IMR-90 (cell line): Measurements from ENCODE around the gene POLR2J2. TPM values are rescaled to one million over a fixed set of nuclear protein-coding genes. Genes with fewer than 3 reads are reported as not detected.
"Not testable (repeated sequence)": the region's sequence is repeated elsewhere in the genome, so short reads cannot be mapped to it uniquely, and the experiment has no call there.

ENCODE experiments used
- ATAC-seq: fragments of 200-7000 bp; cut with Tn5 transposase; 2 replicates; pipeline ENCODE4 v1.9.1; 2020; ENCODE audit warnings: low read depth, mild to moderate bottlenecking, moderate library complexity
- BruUV-seq: library from RNA; stranded (reverse); fragments of 400-500 nt; replicated peaks from 2 replicates; lab custom pipeline; 2021; lab: Mats Ljungman, UMichigan
- CTCF ChIA-PET: fragments of 300-600 bp; formaldehyde crosslinking; extraction: SDS; loops from one replicate; lab custom pipeline; 2021; ENCODE audit warnings: antibody characterized with exemption; lab: Yijun Ruan, JAX
- POLR2A ChIA-PET: fragments of 300-600 bp; sonication (Branson Sonifier 250); formaldehyde crosslinking; loops from one replicate; lab custom pipeline; 2022; ENCODE audit warnings: antibody characterized with exemption; ENCODE audit not compliant: unreplicated experiment; lab: Charles Lee
- DNase-seq: peaks from one replicate; pipeline ENCODE4 v3.0.0; 2013
- H2AFZ ChIP-seq: replicated peaks from 2 replicates; pipeline ENCODE3; 2013; ENCODE audit warnings: low read length, mild to moderate bottlenecking; ENCODE audit not compliant: poor library complexity
- H2AK5ac ChIP-seq: 2 replicates; pipeline ENCODE4 v1.6.1; 2013; ENCODE audit warnings: low read depth, low read length, inconsistent platforms
- H2AK9ac ChIP-seq: replicated peaks from 2 replicates; pipeline ENCODE3; 2013; ENCODE audit warnings: mild to moderate bottlenecking, low read depth, low read length, moderate library complexity; ENCODE audit not compliant: poor library complexity
- H2BK120ac ChIP-seq: 2 replicates; pipeline ENCODE4 v1.6.1; 2013; ENCODE audit warnings: low read depth, low read length, inconsistent platforms
- H2BK15ac ChIP-seq: 3 replicates; pipeline ENCODE4 v1.6.1; 2013; ENCODE audit warnings: low read depth, low read length, inconsistent platforms
- H2BK20ac ChIP-seq: 2 replicates; pipeline ENCODE4 v1.6.1; 2013; ENCODE audit warnings: low read depth, mild to moderate bottlenecking, inconsistent platforms, low read length, moderate library complexity
- H2BK5ac ChIP-seq: 2 replicates; pipeline ENCODE4 v1.6.1; 2013; ENCODE audit warnings: mild to moderate bottlenecking, low read depth, low read length, inconsistent platforms; ENCODE audit not compliant: poor library complexity, severe bottlenecking
- H3K14ac ChIP-seq: replicated peaks from 2 replicates; pipeline ENCODE4 v1.6.1; 2013; ENCODE audit warnings: low read depth, low read length, inconsistent platforms
- H3K18ac ChIP-seq: 2 replicates; pipeline ENCODE4 v1.6.1; 2013; ENCODE audit warnings: low read depth, low read length, control low read depth
- H3K23ac ChIP-seq: 2 replicates; pipeline ENCODE4 v1.6.1; 2013; ENCODE audit warnings: low read depth, low read length, inconsistent platforms
- H3K27ac ChIP-seq: 2 replicates; pipeline ENCODE4 v1.5.1; 2013; ENCODE audit warnings: mild to moderate bottlenecking, control low read depth, low read length; ENCODE audit not compliant: insufficient read depth
- H3K27me3 ChIP-seq: 2 replicates; pipeline ENCODE4 v1.6.1; 2013; ENCODE audit warnings: low read length; ENCODE audit not compliant: control insufficient read depth, insufficient read depth
- H3K36me3 ChIP-seq: 2 replicates; pipeline ENCODE4 v1.6.1; 2013; ENCODE audit warnings: low read length, mixed read lengths; ENCODE audit not compliant: control insufficient read depth, insufficient read depth
- H3K4ac ChIP-seq: 2 replicates; pipeline ENCODE4 v1.6.1; 2013; ENCODE audit warnings: low read depth, low read length, inconsistent platforms
- H3K4me1 ChIP-seq: 2 replicates; pipeline ENCODE4 v1.6.1; 2013; ENCODE audit warnings: low read length, mixed read lengths; ENCODE audit not compliant: control insufficient read depth, insufficient read depth
- H3K4me2 ChIP-seq: 2 replicates; pipeline ENCODE4 v1.6.1; 2013; ENCODE audit warnings: low read depth, mild to moderate bottlenecking, control low read depth, low read length, moderate library complexity
- H3K4me3 ChIP-seq: 2 replicates; pipeline ENCODE4 v1.5.1; 2013; ENCODE audit warnings: low read depth, mild to moderate bottlenecking, control low read depth, low read length, moderate library complexity; ENCODE audit not compliant: insufficient read depth
- H3K56ac ChIP-seq: 2 replicates; pipeline ENCODE4 v1.6.1; 2013; ENCODE audit warnings: low read length, inconsistent platforms; ENCODE audit not compliant: insufficient read depth; ENCODE audit errors: extremely low read depth
- H3K79me1 ChIP-seq, 2 experiments: 2 replicates each; pipeline ENCODE4 v1.6.1; 2013; ENCODE audit warnings: low read length in 2 of 2, inconsistent platforms in 1 of 2, low read depth in 1 of 2
- H3K9ac ChIP-seq: 2 replicates; pipeline ENCODE4 v1.6.1; 2013; ENCODE audit warnings: low read depth, low read length, control low read depth
- H3K9me1 ChIP-seq: 2 replicates; pipeline ENCODE4 v1.6.1; 2013; ENCODE audit warnings: low read length, inconsistent platforms; ENCODE audit not compliant: insufficient read depth
- H3K9me3 ChIP-seq: 2 replicates; pipeline ENCODE4 v1.6.1; 2013; ENCODE audit warnings: low read length; ENCODE audit not compliant: control insufficient read depth, insufficient read depth
- H4K20me1 ChIP-seq: 2 replicates; pipeline ENCODE4 v1.6.1; 2013; ENCODE audit warnings: low read length, inconsistent platforms; ENCODE audit not compliant: insufficient read depth
- H4K5ac ChIP-seq: 2 replicates; pipeline ENCODE4 v1.6.1; 2013; ENCODE audit warnings: mild to moderate bottlenecking, low read depth, low read length, control low read depth
- H4K8ac ChIP-seq, 2 experiments: 2 replicates each; pipeline ENCODE4 v1.6.1; 2013; ENCODE audit warnings: low read depth in 2 of 2, low read length in 2 of 2, control low read depth in 1 of 2, inconsistent platforms in 1 of 2
- H4K91ac ChIP-seq: 2 replicates; pipeline ENCODE4 v1.6.1; 2013; ENCODE audit warnings: low read depth, low read length, inconsistent platforms; ENCODE audit not compliant: insufficient read depth
- WGBS, 2 experiments: methylation state at CpG; one replicate each; pipeline versions ENCODE4 v1.1.5 to v1.1.7; 2013; ENCODE audit warnings: missing lambda C conversion rate in 2 of 2; ENCODE audit not compliant: insufficient read length in 1 of 2; ENCODE audit errors: extremely low coverage in 2 of 2; 5-methylcytosine and 5-hydroxymethylcytosine counted together
- dilution Hi-C: fragments of 300-500 bp; cut with HindIII; formaldehyde crosslinking; loops from one replicate; pipeline ENCODE4 v1.14.3; 2018; ENCODE audit warnings: low sequenced_read_pairs; ENCODE audit not compliant: unreplicated experiment
- in situ Hi-C: fragments of 300-500 bp; cut with MboI; formaldehyde crosslinking; loops from 3 replicates; pipeline ENCODE4 v1.14.3; 2019; ENCODE audit warnings: low sequenced_read_pairs, inconsistent platforms, mixed read lengths
- intact Hi-C: fragments of 100-400 bp; cut with micrococcal nuclease; formaldehyde crosslinking; loops from 2 replicates; pipeline ENCODE4 v1.10.0; 2022
- polyA plus RNA-seq, 3 experiments: library from polyadenylated mRNA; depleted of rRNA; stranded (reverse); fragments of >200 nt; gene quantifications; 2 replicates each; pipeline ENCODE4 v1.2.3, GENCODE V29; 2012; ENCODE audit warnings: low replicate concordance in 1 of 3
- total RNA-seq: library from RNA; depleted of rRNA; stranded (reverse); fragments of >200 nt; gene quantifications from 2 replicates; pipeline ENCODE4 v1.2.3, GENCODE V29; 2012

POLR2J2 gene
- total and polyA plus RNA-seq, 2 of the 4 experiments (the other 2 are of a cell fraction): 1.3 to 1.6 TPM

- H3K9ac ChIP-seq, H4K20me1 ChIP-seq, H2BK15ac ChIP-seq, H3K18ac ChIP-seq, H3K4ac ChIP-seq, CTCF ChIA-PET, H2AK5ac ChIP-seq, H2BK5ac ChIP-seq, dilution Hi-C loops, H2AFZ ChIP-seq, H3K9me3 ChIP-seq, H3K56ac ChIP-seq, H4K91ac ChIP-seq, H2BK20ac ChIP-seq, H3K27me3 ChIP-seq, ATAC-seq, BruUV-seq, intact Hi-C loops, H2BK120ac ChIP-seq, H3K36me3 ChIP-seq, H3K4me2 ChIP-seq, H4K5ac ChIP-seq, H2AK9ac ChIP-seq, H4K8ac ChIP-seq, H3K27ac ChIP-seq, H3K79me1 ChIP-seq, in situ Hi-C loops, H3K14ac ChIP-seq, DNase-seq, POLR2A ChIA-PET, H3K9me1 ChIP-seq, H3K4me3 ChIP-seq, H3K4me1 ChIP-seq, H3K23ac ChIP-seq: not testable (repeated sequence)
- WGBS, 2 experiments: no CpG with 5 or more reads among the region's 74 CpGs
These were observed 18.2 kb upstream of the POLR2J2 start for GRCh38 chr7:102689436-102690282.

- H2BK15ac ChIP-seq, H3K9ac ChIP-seq, intact Hi-C loops, H4K20me1 ChIP-seq, H3K27me3 ChIP-seq, H3K36me3 ChIP-seq, H3K23ac ChIP-seq, H3K4me3 ChIP-seq, dilution Hi-C loops, H2AK9ac ChIP-seq, H3K79me1 ChIP-seq, H2BK20ac ChIP-seq, H3K18ac ChIP-seq, H3K9me3 ChIP-seq, DNase-seq, CTCF ChIA-PET, POLR2A ChIA-PET, H2AK5ac ChIP-seq, H3K27ac ChIP-seq, H3K14ac ChIP-seq, H3K56ac ChIP-seq, H4K91ac ChIP-seq, H3K4me1 ChIP-seq, BruUV-seq, in situ Hi-C loops, H3K4ac ChIP-seq, H3K9me1 ChIP-seq, H2AFZ ChIP-seq, H3K4me2 ChIP-seq, H4K5ac ChIP-seq, H2BK120ac ChIP-seq, H4K8ac ChIP-seq, H2BK5ac ChIP-seq: not testable (repeated sequence)
- WGBS, 2 experiments: no CpG with 5 or more reads among the region's 37 CpGs
- peak; percentile 75 for ATAC-seq
These were observed 17.0 kb upstream of the POLR2J2 start for GRCh38 chr7:102688299-102689036.
